Measurements from ENCODE around the gene PRKN.

The PRKN gene

GRCh38 chr6:161711515-161711914, 1016.1 kb downstream of the PRKN start:
- TF ChIP-seq RARB (CRISPR knock-in tag; IDR thresholded peaks at IDR 0.05), result no peak
- no peak for TF ChIP-seq TCF4 (CRISPR knock-in tag; IDR thresholded peaks at IDR 0.05; ENCODE audit: borderline replicate concordance)
- TF ChIP-seq ARNTL (CRISPR knock-in tag; IDR thresholded peaks at IDR 0.05; ENCODE audit: borderline replicate concordance, low read depth), result no peak
- no peak for TF ChIP-seq BACH2 (CRISPR knock-in tag; IDR thresholded peaks at IDR 0.05; ENCODE audit: borderline replicate concordance)
- TF ChIP-seq ISL1 (CRISPR knock-in tag; IDR thresholded peaks at IDR 0.05), result no peak
- TF ChIP-seq PATZ1 (CRISPR knock-in tag; IDR thresholded peaks at IDR 0.05; ENCODE audit: borderline replicate concordance), result no peak
- no peak for TF ChIP-seq ZNF565 (CRISPR knock-in tag; conservative IDR thresholded peaks at IDR 0.05; ENCODE audit: low read depth)
- no peak for TF ChIP-seq ZNF8 (CRISPR knock-in tag; IDR thresholded peaks at IDR 0.05)
- no peak for TF ChIP-seq ZFP30 (CRISPR knock-in tag; IDR thresholded peaks at IDR 0.05)
- TF ChIP-seq ZC3H10 (CRISPR knock-in tag; IDR thresholded peaks at IDR 0.05), result no peak
- no peak for TF ChIP-seq PPARA (CRISPR knock-in tag; IDR thresholded peaks at IDR 0.05; ENCODE audit: borderline replicate concordance)
- no peak for TF ChIP-seq CSRNP3 (CRISPR knock-in tag; IDR thresholded peaks at IDR 0.05)
- TF ChIP-seq GLIS3 (CRISPR knock-in tag; IDR thresholded peaks at IDR 0.05), result no peak
- TF ChIP-seq CSDC2 (CRISPR knock-in tag; IDR thresholded peaks at IDR 0.05), result no peak
- TF ChIP-seq ZFP3 (CRISPR knock-in tag; IDR thresholded peaks at IDR 0.05), result no peak
- TF ChIP-seq TOX (CRISPR knock-in tag; IDR thresholded peaks at IDR 0.05; ENCODE audit: borderline replicate concordance), result no peak
- no peak for TF ChIP-seq ESRRG (CRISPR knock-in tag; IDR thresholded peaks at IDR 0.05)
- no peak for TF ChIP-seq OSR1 (CRISPR knock-in tag; IDR thresholded peaks at IDR 0.05)
- TF ChIP-seq SNAI2 (CRISPR knock-in tag; IDR thresholded peaks at IDR 0.05), result no peak
- ATAC-seq, result no peak

DNA sequence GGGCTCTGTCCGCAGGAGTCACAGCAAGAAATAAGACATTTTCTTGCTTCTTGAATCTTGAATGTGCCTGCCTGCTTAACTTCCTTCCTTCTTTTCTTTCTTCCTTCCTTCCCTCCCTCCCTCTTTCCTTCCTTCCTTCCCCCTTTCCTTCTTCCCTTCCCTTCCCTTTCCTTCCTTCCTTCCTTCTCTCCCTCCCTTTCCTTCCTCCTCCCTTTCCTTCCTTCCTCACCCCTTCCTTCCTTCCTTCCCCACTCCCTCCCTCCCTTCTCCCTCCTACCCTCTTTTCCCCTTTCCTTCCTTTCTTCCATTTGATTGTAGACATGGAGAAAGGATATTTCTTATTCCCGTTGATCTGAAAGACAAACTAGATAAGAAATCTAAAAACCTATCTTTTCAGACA, 1016.9 kb downstream of the PRKN start:
- TF ChIP-seq CSRNP3 (CRISPR knock-in tag; IDR thresholded peaks at IDR 0.05), result no peak
- no peak for ATAC-seq

- TF ChIP-seq ZNF565 (CRISPR knock-in tag; conservative IDR thresholded peaks at IDR 0.05; ENCODE audit: low read depth) (no peak), ZNF70 (CRISPR knock-in tag; IDR thresholded peaks at IDR 0.05) (no peak), GLIS3 (CRISPR knock-in tag; IDR thresholded peaks at IDR 0.05) (no peak), POU6F1 (CRISPR knock-in tag; IDR thresholded peaks at IDR 0.05; ENCODE audit: borderline replicate concordance, low read depth) (no peak), ZNF8 (CRISPR knock-in tag; IDR thresholded peaks at IDR 0.05) (no peak), ESRRG (CRISPR knock-in tag; IDR thresholded peaks at IDR 0.05) (no peak)
- ATAC-seq, result no peak
Observed at GRCh38 chr6:161701056-161701455, 1026.5 kb downstream of the PRKN start.

DNA sequence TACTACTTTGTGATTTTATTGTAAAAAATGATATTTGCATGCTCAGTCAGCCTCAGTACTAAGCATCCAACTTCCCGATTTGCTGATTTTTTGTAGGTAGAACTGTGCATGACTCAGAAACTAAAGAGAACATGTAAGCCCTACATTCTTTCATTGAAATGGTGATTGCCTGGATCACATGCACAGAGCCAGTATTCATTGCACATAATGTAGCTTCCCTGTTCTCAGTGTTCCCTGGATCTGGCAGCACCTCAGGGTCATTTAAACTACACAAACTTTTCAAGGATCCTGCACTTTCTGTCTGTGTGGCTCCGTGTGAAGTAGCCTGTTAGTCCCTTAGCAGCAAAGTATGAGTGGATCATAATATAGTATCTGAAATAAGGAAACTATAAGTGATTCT, 1030.8 kb downstream of the PRKN start:
- no peak for TF ChIP-seq ZNF70 (CRISPR knock-in tag; IDR thresholded peaks at IDR 0.05)
- no peak for ATAC-seq

GRCh38 chr6:161694995-161695394, 1032.6 kb downstream of the PRKN start:
- ATAC-seq, result peak; percentile 66; the same call in 2 of the 3 replicates
- TF ChIP-seq ZNF70 (CRISPR knock-in tag; IDR thresholded peaks at IDR 0.05), result no peak
- TF ChIP-seq ZC3H10 (CRISPR knock-in tag; IDR thresholded peaks at IDR 0.05), result no peak
- TF ChIP-seq CSDC2 (CRISPR knock-in tag; IDR thresholded peaks at IDR 0.05), result no peak
- no peak for TF ChIP-seq ZFP30 (CRISPR knock-in tag; IDR thresholded peaks at IDR 0.05)
- no peak for TF ChIP-seq TOX (CRISPR knock-in tag; IDR thresholded peaks at IDR 0.05; ENCODE audit: borderline replicate concordance)
- TF ChIP-seq RARB (CRISPR knock-in tag; IDR thresholded peaks at IDR 0.05), result no peak
- no peak for TF ChIP-seq CSRNP3 (CRISPR knock-in tag; IDR thresholded peaks at IDR 0.05)
- no peak for TF ChIP-seq POU6F1 (CRISPR knock-in tag; IDR thresholded peaks at IDR 0.05; ENCODE audit: borderline replicate concordance, low read depth)
- TF ChIP-seq PATZ1 (CRISPR knock-in tag; IDR thresholded peaks at IDR 0.05; ENCODE audit: borderline replicate concordance), result no peak
- TF ChIP-seq GLIS3 (CRISPR knock-in tag; IDR thresholded peaks at IDR 0.05), result no peak

Measured in SK-N-SH treated with all-trans-retinoic acid at 6 μM for 48 hours (cell line).